Cardiac septum (tissue), 1 donor: ENCODE results near the gene EPAS1. TPM values are rescaled to one million over a fixed set of nuclear protein-coding genes. Genes with fewer than 3 reads are reported as not detected.

Source experiments
- DNase-seq: peaks from one replicate; pipeline ENCODE4 v3.0.0-alpha.2; 2020; ENCODE audit warnings: low spot score
- intact Hi-C: fragments of 100-400 bp; cut with DNase I; formaldehyde crosslinking; loops from one replicate; pipeline ENCODE4 v1.14.0; 2022
- total RNA-seq: library from RNA; stranded (reverse); fragmentation: NEBNext Ultra II Directional; extraction: Animal tissue kit (Norgen Biotek cat#: 25700); gene quantifications from one replicate; pipeline ENCODE4 v1.2.1, GENCODE V29; 2021
- donor health status: DM: no; HTN: no; CAD: no.

Gene EPAS1
- total RNA-seq, 1 donor from 2014 or later, result 139 TPM

DNA sequence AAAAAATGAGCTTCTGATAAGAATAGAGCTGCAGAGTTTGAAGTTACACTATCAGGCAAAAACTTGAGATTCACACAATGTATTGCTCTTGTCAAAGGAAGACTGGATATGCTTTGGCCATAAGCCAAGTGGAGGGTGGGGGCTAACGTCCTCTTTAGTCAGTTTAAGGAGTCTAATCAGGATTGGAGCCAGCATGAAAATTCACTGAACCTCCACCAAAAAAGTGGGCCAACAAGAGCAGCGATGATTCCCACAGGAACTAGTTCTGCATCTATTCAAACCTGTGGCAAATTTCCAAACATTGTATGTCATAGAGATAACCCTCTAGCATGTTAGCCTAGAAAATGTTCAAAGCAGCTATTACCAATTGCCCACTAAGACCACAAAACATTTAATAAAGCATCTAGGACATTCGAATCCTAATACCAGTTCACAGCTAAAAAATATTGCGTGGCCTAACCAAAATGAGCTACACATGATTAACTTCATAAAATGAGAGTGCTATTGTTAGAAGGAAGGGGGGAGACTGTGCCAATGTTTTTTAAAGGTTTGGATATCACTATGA is 138.7 kb downstream of the EPAS1 start:
- intact Hi-C loops, result no loop called here
- DNase-seq, result no peak

Other genes with a start within 250 kb of the EPAS1 start
- gene TMEM247, start 182.2 kb downstream of the EPAS1 start, total RNA-seq, result not detected
- gene RHOQ, start 245.1 kb downstream of the EPAS1 start, total RNA-seq, result 314 TPM
- gene ATP6V1E2, start 245.2 kb downstream of the EPAS1 start, total RNA-seq, result 8.7 TPM